Measurements from ENCODE around the gene TMEM63A. TPM values are rescaled to one million over a fixed set of nuclear protein-coding genes. Genes with fewer than 3 reads are reported as not detected.

TMEM63A gene
- total and polyA plus RNA-seq, 2 donors (not counting 3 experiments of a cell fraction or from before 2014, with no cell fraction given): 28.7 to 41.4 TPM

DNA sequence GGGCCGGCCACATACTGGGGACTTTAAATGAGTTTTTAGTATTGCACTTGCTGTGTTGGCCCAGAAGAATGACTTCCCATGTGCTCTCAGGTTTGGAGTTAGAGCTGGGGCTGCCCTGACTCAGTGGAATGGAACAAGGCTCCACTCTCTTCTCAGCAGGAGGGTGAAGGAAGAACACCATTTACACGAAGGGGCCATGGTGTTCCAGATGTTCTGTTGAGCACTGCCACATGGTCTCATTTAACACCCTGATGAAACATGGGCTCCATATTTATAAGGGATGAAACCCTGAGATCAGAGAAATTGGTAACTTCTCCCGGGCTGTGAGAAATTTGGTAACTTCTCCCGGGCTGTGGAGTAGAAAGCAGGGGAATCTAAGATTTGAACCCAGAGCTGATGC, 36.1 kb upstream of the TMEM63A start:
- H3K4me1 ChIP-seq (ENCODE audit: control insufficient read depth, extremely low read depth, insufficient read depth, low read length): peaks cover 19% of the 10 kb centered on the region
- no TSS peak for BruUV-seq (replicated peaks)
- ChIA-PET CTCF (interaction anchor here (0.7 kb wide), 2 partner anchors 10 to 444 kb away, joined by 3 read pairs; no protein-coding TSS in a partner anchor), POLR2A (no interaction called here)
- H3K9me1 ChIP-seq (replicated peaks; ENCODE audit: control insufficient read depth, extremely low read depth, insufficient read depth, low read length): no peaks in the 10 kb centered on the region
- H4K20me1 ChIP-seq (replicated peaks; ENCODE audit: control insufficient read depth, extremely low read depth, insufficient read depth, low read length): no peaks in the 10 kb centered on the region
- intact Hi-C loops (cut with micrococcal nuclease): no loop called here
- peaks cover 18% of the 10 kb centered on the region for H3K79me2 ChIP-seq (ENCODE audit: control insufficient read depth, insufficient read depth, low read length)
- H3K36me3 ChIP-seq (ENCODE audit: control insufficient read depth in 2 of 2, extremely low read depth in 1 of 2, insufficient read depth in 2 of 2, low read length in 2 of 2): peaks cover 2 to 16% of the 10 kb centered on the region in 2 experiments
- H3K27me3 ChIP-seq (ENCODE audit: control insufficient read depth in 2 of 2, insufficient read depth in 2 of 2, low read length in 2 of 2): no peaks in the 10 kb centered on the region
- dilution Hi-C loops (cut with MboI; ENCODE audit: extremely low pct_ligation_motif_present, low sequenced_read_pairs): no loop called here
- FAIRE-seq (no peak), DNase-seq (ENCODE audit: low read depth, low spot score) (no peak)
- no peak overlapping the region for H3K4me2 ChIP-seq (ENCODE audit: insufficient read depth, low read length)
- TF ChIP-seq GATA2 (IDR thresholded peaks at IDR 0.05; ENCODE audit: insufficient read depth, insufficient read length, low read depth, low read length) (no peak), FOS (IDR thresholded peaks at IDR 0.05; ENCODE audit: borderline replicate concordance, insufficient read depth, low read length) (no peak), POLR2AphosphoS5 (IDR thresholded peaks at IDR 0.05; ENCODE audit: insufficient read depth, low read depth, low read length) (no peak), MYC (IDR thresholded peaks at IDR 0.05; ENCODE audit: low read depth, low read length) (no peak), EZH2 (IDR thresholded peaks at IDR 0.05; ENCODE audit: borderline replicate concordance, low read depth, low read length, severe bottlenecking) (no peak), JUN (IDR thresholded peaks at IDR 0.05; ENCODE audit: borderline replicate concordance, insufficient read depth, insufficient read length, low read depth) (no peak), POLR2A (IDR thresholded peaks at IDR 0.05; ENCODE audit: low read depth, low read length) (no peak)
- TF ChIP-seq, protein P1, sequence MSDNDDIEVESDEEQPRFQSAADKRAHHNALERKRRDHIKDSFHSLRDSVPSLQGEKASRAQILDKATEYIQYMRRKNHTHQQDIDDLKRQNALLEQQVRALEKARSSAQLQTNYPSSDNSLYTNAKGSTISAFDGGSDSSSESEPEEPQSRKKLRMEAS (IDR thresholded peaks at IDR 0.05; ENCODE audit: insufficient read depth, insufficient read length): no peak
- TF ChIP-seq, protein P2, sequence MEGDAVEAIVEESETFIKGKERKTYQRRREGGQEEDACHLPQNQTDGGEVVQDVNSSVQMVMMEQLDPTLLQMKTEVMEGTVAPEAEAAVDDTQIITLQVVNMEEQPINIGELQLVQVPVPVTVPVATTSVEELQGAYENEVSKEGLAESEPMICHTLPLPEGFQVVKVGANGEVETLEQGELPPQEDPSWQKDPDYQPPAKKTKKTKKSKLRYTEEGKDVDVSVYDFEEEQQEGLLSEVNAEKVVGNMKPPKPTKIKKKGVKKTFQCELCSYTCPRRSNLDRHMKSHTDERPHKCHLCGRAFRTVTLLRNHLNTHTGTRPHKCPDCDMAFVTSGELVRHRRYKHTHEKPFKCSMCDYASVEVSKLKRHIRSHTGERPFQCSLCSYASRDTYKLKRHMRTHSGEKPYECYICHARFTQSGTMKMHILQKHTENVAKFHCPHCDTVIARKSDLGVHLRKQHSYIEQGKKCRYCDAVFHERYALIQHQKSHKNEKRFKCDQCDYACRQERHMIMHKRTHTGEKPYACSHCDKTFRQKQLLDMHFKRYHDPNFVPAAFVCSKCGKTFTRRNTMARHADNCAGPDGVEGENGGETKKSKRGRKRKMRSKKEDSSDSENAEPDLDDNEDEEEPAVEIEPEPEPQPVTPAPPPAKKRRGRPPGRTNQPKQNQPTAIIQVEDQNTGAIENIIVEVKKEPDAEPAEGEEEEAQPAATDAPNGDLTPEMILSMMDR (IDR thresholded peaks at IDR 0.05; ENCODE audit: extremely low read depth in 1 of 2, insufficient read depth in 1 of 2, low read depth in 1 of 2, low read length in 2 of 2): no peak
- H3K4me3 ChIP-seq (replicated peaks in 1 of 3; ENCODE audit: insufficient read depth in 1 of 3, low read depth in 1 of 3, low read length in 3 of 3): no peak overlapping the region
- no peaks in the 10 kb centered on the region for H3K9me3 ChIP-seq (replicated peaks; ENCODE audit: control insufficient read depth, insufficient read depth, low read length)
- H3K9ac ChIP-seq (replicated peaks; ENCODE audit: extremely low read depth, insufficient read depth, low read length): no peak overlapping the region
- no peak overlapping the region for H2AFZ ChIP-seq (ENCODE audit: low read depth, low read length)
- H3K27ac ChIP-seq (ENCODE audit: insufficient read depth, low read depth, low read length): no peak overlapping the region

Measured in endothelial cell of umbilical vein (primary cell).